C4-2B (cell line): ENCODE measurements around the gene CTDSP1.

Experiments
- H3K27ac ChIP-seq: fragments of 450-650 bp; 2 replicates; pipeline ENCODE4 v1.5.1; 2017
- ZFX ChIP-seq: fragments of 450-650 bp; IDR thresholded peaks from 2 replicates; pipeline ENCODE4 v1.6.1; 2017
- TF ChIP-seq, protein P1 (sequence below): fragments of 450-650 bp; conservative IDR thresholded peaks from 2 replicates; pipeline ENCODE4 v1.5.1; 2017; ENCODE audit warnings: mild to moderate bottlenecking

Gene CTDSP1

DNA sequence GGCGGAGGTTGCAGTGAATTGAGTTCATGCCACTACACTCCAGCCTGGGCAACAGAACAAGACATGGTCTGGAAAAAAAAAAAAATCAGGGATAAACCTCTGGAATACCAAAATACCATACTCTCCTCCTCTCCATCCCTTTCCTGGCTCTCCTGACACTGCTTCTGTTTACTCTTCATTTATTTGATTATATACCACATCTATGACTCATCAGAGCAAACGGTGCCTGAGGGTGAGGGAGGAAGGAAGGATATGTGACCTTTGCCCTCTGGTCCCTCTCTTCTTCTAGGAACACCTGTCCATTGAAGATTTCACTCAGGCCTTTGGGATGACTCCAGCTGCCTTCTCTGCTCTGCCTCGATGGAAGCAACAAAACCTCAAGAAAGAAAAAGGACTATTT, 49.3 kb downstream of the CTDSP1 start:
- TF ChIP-seq, protein P1, sequence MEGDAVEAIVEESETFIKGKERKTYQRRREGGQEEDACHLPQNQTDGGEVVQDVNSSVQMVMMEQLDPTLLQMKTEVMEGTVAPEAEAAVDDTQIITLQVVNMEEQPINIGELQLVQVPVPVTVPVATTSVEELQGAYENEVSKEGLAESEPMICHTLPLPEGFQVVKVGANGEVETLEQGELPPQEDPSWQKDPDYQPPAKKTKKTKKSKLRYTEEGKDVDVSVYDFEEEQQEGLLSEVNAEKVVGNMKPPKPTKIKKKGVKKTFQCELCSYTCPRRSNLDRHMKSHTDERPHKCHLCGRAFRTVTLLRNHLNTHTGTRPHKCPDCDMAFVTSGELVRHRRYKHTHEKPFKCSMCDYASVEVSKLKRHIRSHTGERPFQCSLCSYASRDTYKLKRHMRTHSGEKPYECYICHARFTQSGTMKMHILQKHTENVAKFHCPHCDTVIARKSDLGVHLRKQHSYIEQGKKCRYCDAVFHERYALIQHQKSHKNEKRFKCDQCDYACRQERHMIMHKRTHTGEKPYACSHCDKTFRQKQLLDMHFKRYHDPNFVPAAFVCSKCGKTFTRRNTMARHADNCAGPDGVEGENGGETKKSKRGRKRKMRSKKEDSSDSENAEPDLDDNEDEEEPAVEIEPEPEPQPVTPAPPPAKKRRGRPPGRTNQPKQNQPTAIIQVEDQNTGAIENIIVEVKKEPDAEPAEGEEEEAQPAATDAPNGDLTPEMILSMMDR: no peak
- no peak for TF ChIP-seq ZFX
- H3K27ac ChIP-seq: peak overlapping the region; percentile 97

DNA sequence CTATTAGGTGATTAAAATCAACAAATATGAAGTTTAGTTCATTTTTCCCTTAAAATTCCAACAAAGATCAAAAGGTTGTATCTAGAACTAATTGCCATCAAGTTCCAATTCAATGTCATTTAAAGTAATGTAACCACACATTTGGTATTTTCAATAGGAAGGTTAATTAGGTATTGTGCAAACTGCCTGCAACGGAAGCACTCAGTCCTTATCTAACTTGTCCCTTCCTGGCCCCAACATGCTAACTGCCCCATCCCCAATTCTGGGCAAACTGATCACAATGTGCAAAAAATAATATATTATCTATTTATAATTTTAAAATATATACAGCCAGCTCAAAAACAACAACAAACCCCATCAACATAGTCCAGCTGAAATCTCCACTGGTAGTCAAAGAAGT, 52.4 kb downstream of the CTDSP1 start:
- TF ChIP-seq, protein P1: no peak
- TF ChIP-seq ZFX: no peak
- H3K27ac ChIP-seq: no peak overlapping the region
